ENCODE data around the gene SNRNP48.

Gene SNRNP48

GRCh38 chr6:7644417-7644816, 54.4 kb downstream of the SNRNP48 start:
- DNase-seq: no peak

- DNase-seq: peak; percentile 51
These were observed 56.4 kb downstream of the SNRNP48 start for GRCh38 chr6:7646394-7646793.

GRCh38 chr6:7647504-7647903, 57.5 kb downstream of the SNRNP48 start:
- DNase-seq: no peak

GRCh38 chr6:7649037-7649810, 59.2 kb downstream of the SNRNP48 start:
- DNase-seq: no peak

- peak; percentile 55 for DNase-seq
These were observed 60.9 kb downstream of the SNRNP48 start for GRCh38 chr6:7650878-7651277.

GRCh38 chr6:7652957-7653356, 63.0 kb downstream of the SNRNP48 start:
- DNase-seq: no peak

GRCh38 chr6:7656355-7656754, 66.4 kb downstream of the SNRNP48 start:
- DNase-seq: no peak

GRCh38 chr6:7658543-7658942, 68.5 kb downstream of the SNRNP48 start:
- no peak for DNase-seq

- DNase-seq: no peak
These were observed 71.4 kb downstream of the SNRNP48 start for GRCh38 chr6:7661364-7661763.
